GM12873 (cell line): ENCODE data around the gene CKS1B.

Experiments
- CTCF ChIP-seq: IDR thresholded peaks from 2 replicates; pipeline ENCODE4 v1.5.1; 2012; ENCODE audit warnings: low read depth, mild to moderate bottlenecking, moderate library complexity, low read length, control low read depth; ENCODE audit not compliant: insufficient read depth; ENCODE audit errors: missing control alignments

CKS1B gene

GRCh38 chr1:154962795-154963330 is 11.6 kb upstream of the CKS1B start:
- TF ChIP-seq CTCF = no peak

- no peak for TF ChIP-seq CTCF
Observed at GRCh38 chr1:154963643-154964042, 10.8 kb upstream of the CKS1B start.

DNA sequence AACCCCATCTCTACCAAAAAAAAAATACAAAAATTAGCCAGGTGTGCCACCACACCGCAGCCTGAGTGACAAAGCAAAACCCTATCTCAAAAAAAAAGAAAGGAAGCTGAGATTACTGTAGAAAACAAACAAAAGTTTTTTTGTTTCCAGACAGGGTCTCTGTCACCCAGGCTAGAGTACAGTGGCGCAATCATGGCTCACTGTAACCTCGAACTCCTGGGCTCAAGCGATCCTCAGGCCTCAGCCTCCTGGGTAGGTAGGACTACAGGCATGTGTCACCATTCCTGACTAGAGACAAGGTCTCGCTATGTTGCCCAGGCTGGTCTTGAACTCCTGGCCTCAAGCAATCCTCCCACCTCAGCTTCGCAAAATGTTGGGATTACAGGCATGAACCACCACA is 10.1 kb upstream of the CKS1B start:
- TF ChIP-seq CTCF = no peak

- TF ChIP-seq CTCF = no peak
Observed at GRCh38 chr1:154966111-154966510, 8.4 kb upstream of the CKS1B start.

DNA sequence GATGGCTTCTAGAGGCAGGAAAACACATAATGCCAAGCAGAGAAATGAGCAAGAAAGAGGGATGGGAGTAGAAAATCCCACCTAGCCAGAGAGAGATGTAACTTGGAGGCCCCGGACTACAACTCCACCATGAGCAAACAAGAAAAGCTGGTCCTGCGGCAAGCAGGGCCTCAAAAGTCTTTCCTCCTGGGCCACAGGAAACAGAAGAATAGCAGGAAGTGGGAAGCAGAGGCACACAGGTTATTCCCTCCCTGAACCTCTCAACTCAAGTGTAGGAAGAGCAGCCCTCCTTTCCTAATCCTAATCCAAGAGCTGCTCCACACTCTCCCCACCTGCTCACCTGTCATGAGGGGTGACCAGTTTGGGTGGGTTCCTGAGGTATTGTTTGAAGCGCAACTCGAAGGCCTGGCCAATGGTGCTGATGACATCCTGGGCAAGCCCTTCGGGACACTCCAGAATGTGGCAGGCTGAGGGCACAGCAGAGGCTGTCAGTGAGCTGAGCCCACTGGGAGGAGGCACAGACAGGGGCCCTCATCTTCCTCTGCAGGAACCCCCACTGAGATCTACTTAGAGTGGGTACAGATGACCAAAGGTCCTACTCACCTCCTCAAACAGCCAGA is 7.0 kb upstream of the CKS1B start:
- no peak for TF ChIP-seq CTCF

DNA sequence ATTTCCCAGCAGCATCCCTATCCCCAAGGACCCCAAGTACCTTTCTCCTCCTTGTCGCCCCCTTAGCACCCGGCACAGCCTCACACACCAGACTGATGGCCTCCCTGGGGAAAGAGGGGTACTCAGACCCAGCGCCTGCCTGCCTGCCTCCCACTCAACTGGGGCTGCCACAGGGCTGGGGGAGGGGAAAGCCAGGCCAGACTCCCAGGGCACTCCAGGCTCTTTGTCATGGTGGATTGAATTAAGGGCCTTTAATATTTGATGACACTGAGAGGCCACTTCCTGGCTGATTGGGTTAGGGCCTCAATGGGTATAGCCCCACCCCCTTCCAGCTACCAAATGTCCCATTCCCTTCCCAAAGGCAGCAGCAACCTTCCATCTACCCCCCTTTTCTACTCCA is 5.8 kb upstream of the CKS1B start:
- no peak for TF ChIP-seq CTCF

- TF ChIP-seq CTCF = no peak
Observed at GRCh38 chr1:154969246-154969645, 5.2 kb upstream of the CKS1B start.
